ENCODE results near the gene PCDH9. TPM values are rescaled to one million over a fixed set of nuclear protein-coding genes. Genes with fewer than 3 reads are reported as not detected.

Gene PCDH9
- total RNA-seq, 1 experiment from 2014 or later, result 4.2 TPM

GRCh38 chr13:66659701-66660467 lies 570.3 kb downstream of the PCDH9 start:
- CTCF ChIA-PET, result no interaction called here
- DNase-seq (ENCODE audit: low read depth, low spot score) (peak; percentile 54), ATAC-seq (peak; percentile 77)
- H3K4me1 ChIP-seq (ENCODE audit: control insufficient read depth, insufficient read depth, low read length), result peaks cover 15% of the 10 kb centered on the region
- H3K9me3 ChIP-seq (ENCODE audit: control insufficient read depth, insufficient read depth, low read depth, low read length), result no peaks in the 10 kb centered on the region
- H3K36me3 ChIP-seq (ENCODE audit: control insufficient read depth, insufficient read depth, low read length), result no peaks in the 10 kb centered on the region
- POLR2A ChIA-PET, result no interaction called here
- intact Hi-C loops (cut with micrococcal nuclease; ENCODE audit: unreplicated experiment) (no loop called here), in situ Hi-C loops (cut with HindIII; ENCODE audit: low pct_unique_long_range_greater_than_20kb, low sequenced_read_pairs) (no loop called here)
- peak overlapping the region in 1 of 2 experiments; percentile 41; a peak in 2 of 4 replicates for H3K4me3 ChIP-seq (ENCODE audit: low read depth in 2 of 2, low read length in 2 of 2)
- TF ChIP-seq CTCF (IDR thresholded peaks at IDR 0.05) (no peak), POLR2AphosphoS5 (IDR thresholded peaks at IDR 0.05; ENCODE audit: low read depth, low read length) (no peak), SIN3A (IDR thresholded peaks at IDR 0.05; ENCODE audit: borderline replicate concordance, insufficient read depth, low read depth, low read length) (no peak), REST (IDR thresholded peaks at IDR 0.05; ENCODE audit: insufficient read depth in 1 of 2, low read depth in 2 of 2, low read length in 1 of 2) (no peak), TCF7L2 (IDR thresholded peaks at IDR 0.05; ENCODE audit: low read depth, low read length) (no peak)
- no peaks in the 10 kb centered on the region for H3K27me3 ChIP-seq (ENCODE audit: control insufficient read depth, insufficient read depth, low read length)
- peak overlapping the region; percentile 59 for H3K27ac ChIP-seq (ENCODE audit: low read length)
- BruUV-seq (replicated peaks), result no TSS peak

GRCh38 chr13:66659286-66659685 lies 570.9 kb downstream of the PCDH9 start:
- intact Hi-C loops (cut with micrococcal nuclease; ENCODE audit: unreplicated experiment), result no loop called here
- no TSS peak for BruUV-seq (replicated peaks)
- in situ Hi-C loops (cut with HindIII; ENCODE audit: low pct_unique_long_range_greater_than_20kb, low sequenced_read_pairs), result no loop called here
- Histone ChIP-seq H3K36me3 (ENCODE audit: control insufficient read depth, insufficient read depth, low read length) (no peaks in the 10 kb centered on the region), H3K4me1 (ENCODE audit: control insufficient read depth, insufficient read depth, low read length) (peaks cover 15% of the 10 kb centered on the region), H3K9me3 (ENCODE audit: control insufficient read depth, insufficient read depth, low read depth, low read length) (no peaks in the 10 kb centered on the region), H3K27ac (ENCODE audit: low read length) (peak overlapping the region; percentile 59; the same call in 1 of the 2 replicates), H3K4me3 (ENCODE audit: low read depth in 2 of 2, low read length in 2 of 2) (no peak overlapping the region; a peak in 1 of 4 replicates), H3K27me3 (ENCODE audit: control insufficient read depth, insufficient read depth, low read length) (no peaks in the 10 kb centered on the region)
- DNase-seq (ENCODE audit: low read depth, low spot score) (no peak), ATAC-seq (no peak)
- CTCF ChIA-PET, result no interaction called here
- POLR2A ChIA-PET, result no interaction called here
- no peak for TF ChIP-seq REST (IDR thresholded peaks at IDR 0.05; ENCODE audit: insufficient read depth in 1 of 2, low read depth in 2 of 2, low read length in 1 of 2)
- no peak for TF ChIP-seq SIN3A (IDR thresholded peaks at IDR 0.05; ENCODE audit: borderline replicate concordance, insufficient read depth, low read depth, low read length)
- no peak for TF ChIP-seq TCF7L2 (IDR thresholded peaks at IDR 0.05; ENCODE audit: low read depth, low read length)
